ENCODE measurements around the gene THAP8. TPM values are rescaled to one million over a fixed set of nuclear protein-coding genes. Genes with fewer than 3 reads are reported as not detected.
A peak's percentile ranks its signal among the peaks of the same experiment; 100 is the strongest.

The THAP8 gene
- total and polyA plus RNA-seq, 2 of the 13 experiments (the other 11 are each of a cell fraction or from before 2014, with no cell fraction given) = 1.7 to 3.7 TPM

GRCh38 chr19:36008336-36008978 lies 45.6 kb downstream of the THAP8 start, which contains the start of gene SYNE4 (continued):
- TF ChIP-seq ZNF564 (CRISPR knock-in tag; IDR thresholded peaks at IDR 0.05) (no peak), ZNF451 (CRISPR knock-in tag; IDR thresholded peaks at IDR 0.05) (no peak), ZHX1 (CRISPR knock-in tag; IDR thresholded peaks at IDR 0.05; ENCODE audit: low read depth) (no peak), FOXA3 (CRISPR knock-in tag; IDR thresholded peaks at IDR 0.05) (no peak), ATF7-NPFF (CRISPR knock-in tag; IDR thresholded peaks at IDR 0.05; ENCODE audit: low read depth) (peak; percentile 36; the same call in 1 of the 2 replicates), EP300 (IDR thresholded peaks at IDR 0.05; ENCODE audit: low read depth in 2 of 2, low read length in 2 of 2) (peak in 1 of 2 experiments; percentile 10; a peak in 1 of 4 replicates), EP300 (CRISPR knock-in tag; IDR thresholded peaks at IDR 0.05; ENCODE audit: borderline replicate concordance) (no peak), ZNF550 (CRISPR knock-in tag; IDR thresholded peaks at IDR 0.05; ENCODE audit: borderline replicate concordance) (0 out of 2 replicates have a peak, but pooled peaks have one; percentile 76), CHD2 (IDR thresholded peaks at IDR 0.05; ENCODE audit: low read depth, low read length) (no peak), IKZF4 (CRISPR knock-in tag; IDR thresholded peaks at IDR 0.05; ENCODE audit: borderline replicate concordance, low read depth, not compliant biosample characterization) (no peak), HNRNPLL (IDR thresholded peaks at IDR 0.05; ENCODE audit: low read depth, low read length, poor library complexity, severe bottlenecking) (no peak), SKI (IDR thresholded peaks at IDR 0.05; ENCODE audit: partially characterized antibody) (no peak), ZBTB3 (CRISPR knock-in tag; IDR thresholded peaks at IDR 0.05; ENCODE audit: borderline replicate concordance, low read depth) (no peak), FOSL2 (CRISPR knock-in tag; IDR thresholded peaks at IDR 0.05) (no peak; the same call in 1 of the 2 replicates), ZNF883 (CRISPR knock-in tag; IDR thresholded peaks at IDR 0.05; ENCODE audit: not compliant biosample characterization) (peak; percentile 58), NPAS2 (CRISPR knock-in tag; IDR thresholded peaks at IDR 0.05; ENCODE audit: borderline replicate concordance) (no peak), NFKBIZ (CRISPR knock-in tag; IDR thresholded peaks at IDR 0.05) (no peak), ZNF678 (CRISPR knock-in tag; IDR thresholded peaks at IDR 0.05) (no peak), MZF1 (CRISPR knock-in tag; IDR thresholded peaks at IDR 0.05; ENCODE audit: borderline replicate concordance) (no peak), CREM (IDR thresholded peaks at IDR 0.05) (no peak), CREM (CRISPR knock-in tag; IDR thresholded peaks at IDR 0.05) (no peak), NAIF1 (CRISPR knock-in tag; IDR thresholded peaks at IDR 0.05; ENCODE audit: borderline replicate concordance) (no peak)
- TF ChIP-seq, protein P1, sequence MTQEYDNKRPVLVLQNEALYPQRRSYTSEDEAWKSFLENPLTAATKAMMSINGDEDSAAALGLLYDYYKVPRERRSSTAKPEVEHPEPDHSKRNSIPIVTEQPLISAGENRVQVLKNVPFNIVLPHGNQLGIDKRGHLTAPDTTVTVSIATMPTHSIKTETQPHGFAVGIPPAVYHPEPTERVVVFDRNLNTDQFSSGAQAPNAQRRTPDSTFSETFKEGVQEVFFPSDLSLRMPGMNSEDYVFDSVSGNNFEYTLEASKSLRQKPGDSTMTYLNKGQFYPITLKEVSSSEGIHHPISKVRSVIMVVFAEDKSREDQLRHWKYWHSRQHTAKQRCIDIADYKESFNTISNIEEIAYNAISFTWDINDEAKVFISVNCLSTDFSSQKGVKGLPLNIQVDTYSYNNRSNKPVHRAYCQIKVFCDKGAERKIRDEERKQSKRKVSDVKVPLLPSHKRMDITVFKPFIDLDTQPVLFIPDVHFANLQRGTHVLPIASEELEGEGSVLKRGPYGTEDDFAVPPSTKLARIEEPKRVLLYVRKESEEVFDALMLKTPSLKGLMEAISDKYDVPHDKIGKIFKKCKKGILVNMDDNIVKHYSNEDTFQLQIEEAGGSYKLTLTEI (CRISPR knock-in tag; conservative IDR thresholded peaks at IDR 0.05) = no peak
- TF ChIP-seq, protein P2, sequence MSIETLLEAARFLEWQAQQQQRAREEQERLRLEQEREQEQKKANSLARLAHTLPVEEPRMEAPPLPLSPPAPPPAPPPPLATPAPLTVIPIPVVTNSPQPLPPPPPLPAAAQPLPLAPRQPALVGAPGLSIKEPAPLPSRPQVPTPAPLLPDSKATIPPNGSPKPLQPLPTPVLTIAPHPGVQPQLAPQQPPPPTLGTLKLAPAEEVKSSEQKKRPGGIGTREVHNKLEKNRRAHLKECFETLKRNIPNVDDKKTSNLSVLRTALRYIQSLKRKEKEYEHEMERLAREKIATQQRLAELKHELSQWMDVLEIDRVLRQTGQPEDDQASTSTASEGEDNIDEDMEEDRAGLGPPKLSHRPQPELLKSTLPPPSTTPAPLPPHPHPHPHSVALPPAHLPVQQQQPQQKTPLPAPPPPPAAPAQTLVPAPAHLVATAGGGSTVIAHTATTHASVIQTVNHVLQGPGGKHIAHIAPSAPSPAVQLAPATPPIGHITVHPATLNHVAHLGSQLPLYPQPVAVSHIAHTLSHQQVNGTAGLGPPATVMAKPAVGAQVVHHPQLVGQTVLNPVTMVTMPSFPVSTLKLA (IDR thresholded peaks at IDR 0.05) = no peak
- TF ChIP-seq, protein P3, sequence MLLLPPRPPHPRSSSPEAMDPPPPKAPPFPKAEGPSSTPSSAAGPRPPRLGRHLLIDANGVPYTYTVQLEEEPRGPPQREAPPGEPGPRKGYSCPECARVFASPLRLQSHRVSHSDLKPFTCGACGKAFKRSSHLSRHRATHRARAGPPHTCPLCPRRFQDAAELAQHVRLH (CRISPR knock-in tag; IDR thresholded peaks at IDR 0.05; ENCODE audit: borderline replicate concordance, low read depth) = peak; percentile 64
